Measurements from ENCODE around the gene SAXO2. TPM values are rescaled to one million over a fixed set of nuclear protein-coding genes. Genes with fewer than 3 reads are reported as not detected.
A peak's percentile ranks its signal among the peaks of the same experiment; 100 is the strongest.
"Not testable (repeated sequence)": the region's sequence is repeated elsewhere in the genome, so short reads cannot be mapped to it uniquely, and the experiment has no call there.

SAXO2 gene
- total RNA-seq, 4 donors from 2014 or later: 0.26 to 10.4 (median 5.2) TPM

GRCh38 chr15:82239685-82240391, 22.8 kb upstream of the SAXO2 start:
- DNase-seq: no peak
- no peak overlapping the region for H3K27ac ChIP-seq
- TF ChIP-seq POLR2A (IDR thresholded peaks at IDR 0.05) (no peak), CTCF (IDR thresholded peaks at IDR 0.05) (no peak)
- no peaks in the 10 kb centered on the region for H3K27me3 ChIP-seq
- H3K9me3 ChIP-seq: no peaks in the 10 kb centered on the region
- H3K4me1 ChIP-seq: no peaks in the 10 kb centered on the region
- intact Hi-C loops (cut with DNase I; ENCODE audit: low total_unique reads): no loop called here
- H3K36me3 ChIP-seq: no peaks in the 10 kb centered on the region
- H3K4me3 ChIP-seq: no peak overlapping the region

GRCh38 chr15:82241836-82242499, 20.6 kb upstream of the SAXO2 start:
- H3K9me3 ChIP-seq; H3K4me1 ChIP-seq; H3K36me3 ChIP-seq; H3K27ac ChIP-seq; intact Hi-C loops (cut with DNase I; ENCODE audit: low total_unique reads); H3K4me3 ChIP-seq; DNase-seq; H3K27me3 ChIP-seq: not testable (repeated sequence)

GRCh38 chr15:82243644-82244043, 19.0 kb upstream of the SAXO2 start:
- intact Hi-C loops (cut with DNase I; ENCODE audit: low total_unique reads); H3K36me3 ChIP-seq: not testable (repeated sequence)

GRCh38 chr15:82245956-82246355, 16.7 kb upstream of the SAXO2 start:
- DNase-seq; H3K27ac ChIP-seq; H3K4me1 ChIP-seq; H3K9me3 ChIP-seq; H3K27me3 ChIP-seq; H3K4me3 ChIP-seq; H3K36me3 ChIP-seq; intact Hi-C loops (cut with DNase I; ENCODE audit: low total_unique reads): not testable (repeated sequence)

More at GRCh38 chr15:82243644-82244043, 19.0 kb upstream of the SAXO2 start:
- H3K4me3 ChIP-seq, H3K27me3 ChIP-seq, DNase-seq, H3K4me1 ChIP-seq, H3K9me3 ChIP-seq, H3K27ac ChIP-seq: not testable (repeated sequence)

GRCh38 chr15:82248261-82248660, 14.4 kb upstream of the SAXO2 start:
- DNase-seq; H3K36me3 ChIP-seq; H3K27ac ChIP-seq; H3K4me1 ChIP-seq; H3K4me3 ChIP-seq; intact Hi-C loops (cut with DNase I; ENCODE audit: low total_unique reads); H3K9me3 ChIP-seq; H3K27me3 ChIP-seq: not testable (repeated sequence)

- peak overlapping the region; percentile 36 to 56 for H3K27ac ChIP-seq
- H3K27me3 ChIP-seq; H3K4me1 ChIP-seq; H3K9me3 ChIP-seq; H3K36me3 ChIP-seq; intact Hi-C loops (cut with DNase I; ENCODE audit: low total_unique reads): not testable (repeated sequence)
- DNase-seq: peak in 1 of 2 donors; percentile 18
- H3K4me3 ChIP-seq: peak overlapping the region; percentile 55 to 56
Measured at GRCh38 chr15:82261566-82262421, 824 bp upstream of the SAXO2 start.

GRCh38 chr15:82263350-82263749, 732 bp downstream of the SAXO2 start:
- TF ChIP-seq POLR2A (IDR thresholded peaks at IDR 0.05) (no peak), CTCF (IDR thresholded peaks at IDR 0.05) (no peak)
- H3K9me3 ChIP-seq: no peaks in the 10 kb centered on the region
- H3K27me3 ChIP-seq: no peaks in the 10 kb centered on the region
- H3K4me1 ChIP-seq: peaks cover 0 to 5% of the 10 kb centered on the region in 2 donors
- DNase-seq: no peak
- H3K27ac ChIP-seq: no peak overlapping the region
- peak overlapping the region; percentile 55 to 56 for H3K4me3 ChIP-seq
- intact Hi-C loops (cut with DNase I; ENCODE audit: low total_unique reads): no loop called here
- no peaks in the 10 kb centered on the region for H3K36me3 ChIP-seq

GRCh38 chr15:82267137-82267536, 4.5 kb downstream of the SAXO2 start:
- H3K4me1 ChIP-seq; H3K9me3 ChIP-seq; intact Hi-C loops (cut with DNase I; ENCODE audit: low total_unique reads); H3K4me3 ChIP-seq; H3K27ac ChIP-seq; DNase-seq; H3K36me3 ChIP-seq; H3K27me3 ChIP-seq: not testable (repeated sequence)

- H3K4me3 ChIP-seq; H3K27ac ChIP-seq; H3K36me3 ChIP-seq; H3K4me1 ChIP-seq; DNase-seq; H3K27me3 ChIP-seq; H3K9me3 ChIP-seq; intact Hi-C loops (cut with DNase I; ENCODE audit: low total_unique reads): not testable (repeated sequence)
Measured at GRCh38 chr15:82268454-82268853, 5.8 kb downstream of the SAXO2 start.
